SK-N-SH (cell line): Measurements from ENCODE around the gene OR2V1. TPM values are rescaled to one million over a fixed set of nuclear protein-coding genes. Genes with fewer than 3 reads are reported as not detected.
A peak's percentile ranks its signal among the peaks of the same experiment; 100 is the strongest.

Experiments used
- CTCF ChIA-PET: fragments of 300-600, 350-600 bp; formaldehyde crosslinking; extraction: SDS; loops from one replicate; lab custom pipeline; 2021; lab: Yijun Ruan, JAX
- POLR2A ChIA-PET: fragments of 350-600 bp; sonication (Branson Sonifier 250); formaldehyde crosslinking; extraction: SDS; loops from one replicate; lab custom pipeline; 2020; ENCODE audit warnings: antibody characterized with exemption, inconsistent platforms; lab: Yijun Ruan, JAX
- DNase-seq: peaks from one replicate; pipeline ENCODE4 v3.0.0; 2012
- H2AFZ ChIP-seq: fragments of 200-600 bp; sonication (generic); 2 replicates; pipeline ENCODE4 v1.8.1; 2016; ENCODE audit warnings: antibody characterized with exemption, mild to moderate bottlenecking, low read depth
- H3F3A ChIP-seq: fragments of 200-600 bp; sonication (generic); replicated peaks from 2 replicates; pipeline ENCODE3; 2016; ENCODE audit warnings: antibody characterized with exemption, mild to moderate bottlenecking; ENCODE audit not compliant: insufficient read depth
- H3K27ac ChIP-seq, 2 experiments: fragments of 200-500 bp in 1 of 2; fragments of 200-600 bp in 1 of 2; sonication (Bioruptor generic) in 1 of 2; sonication (generic), shearing (Covaris generic) in 1 of 2; 2 replicates each; pipeline versions ENCODE4 v1.5.1 to v1.6.1; 2014 to 2016; ENCODE audit warnings: low read depth in 2 of 2, inconsistent platforms in 1 of 2, low read length in 1 of 2, mild to moderate bottlenecking in 1 of 2, mixed read lengths in 1 of 2
- H3K27me3 ChIP-seq: fragments of 200-600 bp; sonication (generic), shearing (Covaris generic); 2 replicates; pipeline ENCODE4 v1.6.1; 2016; ENCODE audit warnings: mixed run types; ENCODE audit not compliant: insufficient read depth
- H3K36me3 ChIP-seq, 2 experiments: fragments of 200-500 bp in 1 of 2; fragments of 200-600 bp in 1 of 2; sonication (Bioruptor generic) in 1 of 2; sonication (generic) in 1 of 2; replicated peaks in 1 of 2; 2 replicates each; pipeline versions ENCODE3 to v1.5.1; 2014 to 2016; ENCODE audit warnings: low read length in 1 of 2, mild to moderate bottlenecking in 1 of 2; ENCODE audit not compliant: insufficient read depth in 2 of 2, control insufficient read depth in 1 of 2
- H3K4me1 ChIP-seq, 2 experiments: fragments of 200-500 bp in 1 of 2; fragments of 200-600 bp in 1 of 2; sonication (Bioruptor generic) in 1 of 2; sonication (generic), shearing (Covaris generic) in 1 of 2; 2 replicates each; pipeline versions ENCODE4 v1.5.1 to v1.6.1; 2014 to 2016; ENCODE audit warnings: low read depth in 1 of 2, low read length in 1 of 2, mixed run types in 1 of 2; ENCODE audit not compliant: insufficient read depth in 2 of 2, control insufficient read depth in 1 of 2
- H3K4me2 ChIP-seq: fragments of 200-600 bp; sonication (generic), shearing (Covaris generic); 2 replicates; pipeline ENCODE4 v1.6.1; 2017; ENCODE audit warnings: mixed run types
- H3K4me3 ChIP-seq, 2 experiments: fragments of 200-500 bp in 1 of 2; fragments of 200-600 bp in 1 of 2; sonication (Bioruptor generic) in 1 of 2; sonication (generic), shearing (Covaris generic) in 1 of 2; 2 replicates each; pipeline versions ENCODE4 v1.5.1 to v1.8.1; 2014 to 2016; ENCODE audit warnings: low read depth in 2 of 2, inconsistent platforms in 1 of 2, low read length in 1 of 2, mild to moderate bottlenecking in 1 of 2, mixed read lengths in 1 of 2, moderate library complexity in 1 of 2
- H3K79me2 ChIP-seq: fragments of 200-600 bp; sonication (generic); 2 replicates; pipeline ENCODE4 v1.8.1; 2017; ENCODE audit warnings: mild to moderate bottlenecking; ENCODE audit not compliant: insufficient read depth
- H3K9ac ChIP-seq: fragments of 200-600 bp; sonication (generic); 2 replicates; pipeline ENCODE4 v1.6.1; 2017; ENCODE audit warnings: mixed run types
- H3K9me2 ChIP-seq: fragments of 200-600 bp; sonication (generic); 2 replicates; pipeline ENCODE4 v1.6.1; 2017; ENCODE audit warnings: mixed run types
- H3K9me3 ChIP-seq: fragments of 200-600 bp; sonication (generic); 2 replicates; pipeline ENCODE4 v1.6.1; 2017; ENCODE audit warnings: mixed run types, mild to moderate bottlenecking, moderate library complexity
- H4K20me1 ChIP-seq: fragments of 200-600 bp; sonication (generic); 2 replicates; pipeline ENCODE4 v1.6.1; 2017; ENCODE audit warnings: mild to moderate bottlenecking, mixed run types; ENCODE audit not compliant: insufficient read depth
- FOXM1 ChIP-seq: IDR thresholded peaks from 2 replicates; pipeline ENCODE4 v1.4.0; 2012; ENCODE audit warnings: low read depth, mild to moderate bottlenecking
- GATA2 ChIP-seq: sonication (generic); formaldehyde crosslinking; IDR thresholded peaks from 2 replicates; pipeline ENCODE4 v1.5.0; 2020; ENCODE audit warnings: mild to moderate bottlenecking, missing genetic modification reagents
- JUND ChIP-seq: IDR thresholded peaks from 2 replicates; pipeline ENCODE4 v1.4.0; 2012
- MEF2A ChIP-seq: IDR thresholded peaks from 2 replicates; pipeline ENCODE4 v1.4.0; 2012; ENCODE audit warnings: low read depth, borderline replicate concordance
- RCOR1 ChIP-seq: fragments of 150-350 bp; IDR thresholded peaks from 2 replicates; pipeline ENCODE4 v1.6.1; 2017; ENCODE audit warnings: antibody characterized with exemption, low read length
- RFX5 ChIP-seq: IDR thresholded peaks from 2 replicates; pipeline ENCODE4 v1.6.1; 2012; ENCODE audit warnings: mild to moderate bottlenecking, improper control_type of control experiment, low read length
- SIN3A ChIP-seq: IDR thresholded peaks from 2 replicates; pipeline ENCODE4 v1.6.1; 2012; ENCODE audit warnings: low read depth, mild to moderate bottlenecking, low read length, moderate library complexity, borderline replicate concordance
- TCF12 ChIP-seq: IDR thresholded peaks from 2 replicates; pipeline ENCODE4 v1.4.0; 2012
- TEAD4 ChIP-seq: IDR thresholded peaks from 2 replicates; pipeline ENCODE4 v1.4.0; 2012; ENCODE audit warnings: mild to moderate bottlenecking, borderline replicate concordance; ENCODE audit not compliant: insufficient read depth
- YY1 ChIP-seq: IDR thresholded peaks from 2 replicates; pipeline ENCODE4 v1.4.0; 2012; ENCODE audit warnings: low read depth, mild to moderate bottlenecking
- WGBS: methylation state at CpG from one replicate; pipeline ENCODE4 v1.1.6; 2017; ENCODE audit warnings: low lambda C conversion rate; 5-methylcytosine and 5-hydroxymethylcytosine counted together
- polyA plus RNA-seq, 3 experiments: library from polyadenylated mRNA; depleted of rRNA; stranded (reverse); fragments of >200 nt; gene quantifications; 2 replicates each; pipeline ENCODE4 v1.2.3, GENCODE V29; 2012
- TF ChIP-seq, protein P1 (sequence below): fragments of 200-600 bp; sonication (generic); IDR thresholded peaks from 2 replicates; pipeline ENCODE4 v1.6.1; 2017; ENCODE audit warnings: antibody characterized with exemption, mild to moderate bottlenecking, moderate library complexity
- TF ChIP-seq, protein P2 (sequence below): IDR thresholded peaks from 2 replicates; pipeline ENCODE4 v1.4.0; 2012; ENCODE audit warnings: low read depth, borderline replicate concordance
- TF ChIP-seq, protein P3 (sequence below): IDR thresholded peaks from 2 replicates; pipeline ENCODE4 v1.4.0; 2012; ENCODE audit warnings: low read depth
- TF ChIP-seq, protein P4 (sequence below): fragments of 150-350 bp; IDR thresholded peaks from 2 replicates; pipeline ENCODE4 v1.6.1; 2017; ENCODE audit warnings: antibody characterized with exemption, low read length, low read depth, borderline replicate concordance

The OR2V1 gene
- polyA plus RNA-seq, 1 of the 3 experiments (the other 2 are of a cell fraction) = not detected

DNA sequence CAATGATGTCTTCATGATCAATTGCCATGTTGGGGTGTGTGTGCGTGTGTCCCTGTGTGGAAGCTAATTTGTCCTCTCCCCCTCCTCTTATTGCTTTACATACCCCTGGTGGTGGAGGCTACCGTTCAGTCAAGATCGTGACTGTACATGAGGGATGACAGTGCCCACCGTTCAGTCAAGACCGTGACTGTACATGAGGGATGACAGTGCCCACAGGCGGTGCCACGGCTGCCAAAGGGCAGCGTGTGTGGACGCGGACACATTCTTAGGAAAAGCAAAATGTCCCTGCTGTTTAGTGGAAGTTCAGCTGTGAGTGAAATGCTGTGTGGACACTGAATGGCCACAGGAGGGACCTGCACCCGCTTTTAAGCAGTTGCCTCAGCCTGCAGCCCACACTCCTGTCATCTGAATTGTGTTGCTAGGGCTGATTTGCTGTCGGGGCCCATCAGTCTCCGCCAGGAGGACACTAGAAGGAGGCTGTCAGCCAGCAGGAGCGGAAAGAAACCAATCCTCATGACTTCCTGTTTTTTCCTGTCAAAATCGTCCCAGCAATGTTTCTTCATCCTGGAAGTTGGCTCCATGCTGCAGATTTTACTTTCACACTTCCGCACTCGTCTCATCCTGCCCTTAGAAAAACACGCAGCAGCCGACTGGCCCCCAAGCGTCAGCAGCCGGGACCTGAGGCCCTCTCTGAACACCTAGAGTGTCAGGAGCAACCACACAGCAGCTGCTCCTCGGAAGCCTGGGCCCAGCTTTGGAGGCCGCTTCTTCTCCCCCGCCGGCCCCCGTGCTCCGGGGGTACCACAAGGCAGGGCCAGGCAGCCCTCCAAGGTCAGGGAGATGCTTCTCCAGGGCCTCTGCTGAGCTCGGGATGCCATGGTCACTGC is 9.1 kb downstream of the OR2V1 start:
- H4K20me1 ChIP-seq = no peaks in the 10 kb centered on the region
- H3K79me2 ChIP-seq = no peaks in the 10 kb centered on the region
- no peaks in the 10 kb centered on the region for H3K4me1 ChIP-seq
- DNase-seq = peak; percentile 30
- no peak overlapping the region; the same call in 1 of the 2 replicates for H2AFZ ChIP-seq
- ChIA-PET CTCF (no interaction called here), POLR2A (no interaction called here)
- H3K9me3 ChIP-seq = no peaks in the 10 kb centered on the region
- H3K36me3 ChIP-seq = no peaks in the 10 kb centered on the region
- H3F3A ChIP-seq = no peaks in the 10 kb centered on the region
- H3K4me3 ChIP-seq = no peak overlapping the region; a peak in 1 of 4 replicates
- no peaks in the 10 kb centered on the region for H3K9me2 ChIP-seq
- WGBS = 29% methylated on average over 22 of the region's 28 CpGs
- H3K27ac ChIP-seq = no peak overlapping the region
- no peak overlapping the region for H3K4me2 ChIP-seq
- H3K9ac ChIP-seq = no peak overlapping the region
- peaks cover 78% of the 10 kb centered on the region for H3K27me3 ChIP-seq
- TF ChIP-seq, protein P1, sequence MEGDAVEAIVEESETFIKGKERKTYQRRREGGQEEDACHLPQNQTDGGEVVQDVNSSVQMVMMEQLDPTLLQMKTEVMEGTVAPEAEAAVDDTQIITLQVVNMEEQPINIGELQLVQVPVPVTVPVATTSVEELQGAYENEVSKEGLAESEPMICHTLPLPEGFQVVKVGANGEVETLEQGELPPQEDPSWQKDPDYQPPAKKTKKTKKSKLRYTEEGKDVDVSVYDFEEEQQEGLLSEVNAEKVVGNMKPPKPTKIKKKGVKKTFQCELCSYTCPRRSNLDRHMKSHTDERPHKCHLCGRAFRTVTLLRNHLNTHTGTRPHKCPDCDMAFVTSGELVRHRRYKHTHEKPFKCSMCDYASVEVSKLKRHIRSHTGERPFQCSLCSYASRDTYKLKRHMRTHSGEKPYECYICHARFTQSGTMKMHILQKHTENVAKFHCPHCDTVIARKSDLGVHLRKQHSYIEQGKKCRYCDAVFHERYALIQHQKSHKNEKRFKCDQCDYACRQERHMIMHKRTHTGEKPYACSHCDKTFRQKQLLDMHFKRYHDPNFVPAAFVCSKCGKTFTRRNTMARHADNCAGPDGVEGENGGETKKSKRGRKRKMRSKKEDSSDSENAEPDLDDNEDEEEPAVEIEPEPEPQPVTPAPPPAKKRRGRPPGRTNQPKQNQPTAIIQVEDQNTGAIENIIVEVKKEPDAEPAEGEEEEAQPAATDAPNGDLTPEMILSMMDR = peak; percentile 15; the same call in 1 of the 2 replicates
- TF ChIP-seq, protein P2, sequence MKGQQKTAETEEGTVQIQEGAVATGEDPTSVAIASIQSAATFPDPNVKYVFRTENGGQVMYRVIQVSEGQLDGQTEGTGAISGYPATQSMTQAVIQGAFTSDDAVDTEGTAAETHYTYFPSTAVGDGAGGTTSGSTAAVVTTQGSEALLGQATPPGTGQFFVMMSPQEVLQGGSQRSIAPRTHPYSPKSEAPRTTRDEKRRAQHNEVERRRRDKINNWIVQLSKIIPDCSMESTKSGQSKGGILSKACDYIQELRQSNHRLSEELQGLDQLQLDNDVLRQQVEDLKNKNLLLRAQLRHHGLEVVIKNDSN = no peak

DNA sequence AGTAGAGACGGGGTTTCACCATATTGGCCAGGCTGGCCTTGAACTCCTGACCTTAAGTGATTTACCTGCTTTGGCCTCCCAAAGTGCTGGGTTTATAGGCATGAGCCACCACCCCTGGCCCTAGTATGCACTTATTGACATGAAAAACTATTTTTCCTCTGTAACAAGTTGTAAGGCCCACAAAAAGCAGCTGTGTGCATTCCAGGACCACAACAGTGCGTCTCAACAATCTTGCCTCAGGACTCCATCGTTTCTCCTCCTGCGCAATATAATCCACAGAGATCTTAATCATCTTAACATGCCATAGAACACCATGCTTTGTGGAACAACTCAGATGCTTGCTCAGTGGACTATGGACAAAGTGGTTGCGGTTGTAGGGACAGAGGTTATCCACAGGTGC is 10.2 kb downstream of the OR2V1 start:
- Histone ChIP-seq H3K4me2 (no peak overlapping the region), H3K27ac (no peak overlapping the region), H2AFZ (no peak overlapping the region), H3K9ac (no peak overlapping the region), H3K9me2 (no peaks in the 10 kb centered on the region), H4K20me1 (no peaks in the 10 kb centered on the region), H3K79me2 (no peaks in the 10 kb centered on the region), H3F3A (peaks cover 2% of the 10 kb centered on the region), H3K9me3 (no peaks in the 10 kb centered on the region), H3K36me3 (no peaks in the 10 kb centered on the region), H3K4me1 (no peaks in the 10 kb centered on the region), H3K27me3 (peaks cover 77% of the 10 kb centered on the region), H3K4me3 (no peak overlapping the region)
- ChIA-PET POLR2A (no interaction called here), CTCF (no interaction called here)
- no peak for DNase-seq
- WGBS = 30% methylated on average over 5 of the region's 5 CpGs
- TF ChIP-seq GATA2 (no peak), YY1 (no peak), MEF2A (no peak), JUND (no peak), FOXM1 (no peak), RFX5 (no peak), RCOR1 (no peak), TEAD4 (no peak), SIN3A (no peak), TCF12 (no peak)
- TF ChIP-seq, protein P2 = no peak
- TF ChIP-seq, protein P3, sequence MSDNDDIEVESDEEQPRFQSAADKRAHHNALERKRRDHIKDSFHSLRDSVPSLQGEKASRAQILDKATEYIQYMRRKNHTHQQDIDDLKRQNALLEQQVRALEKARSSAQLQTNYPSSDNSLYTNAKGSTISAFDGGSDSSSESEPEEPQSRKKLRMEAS = no peak
- TF ChIP-seq, protein P4, sequence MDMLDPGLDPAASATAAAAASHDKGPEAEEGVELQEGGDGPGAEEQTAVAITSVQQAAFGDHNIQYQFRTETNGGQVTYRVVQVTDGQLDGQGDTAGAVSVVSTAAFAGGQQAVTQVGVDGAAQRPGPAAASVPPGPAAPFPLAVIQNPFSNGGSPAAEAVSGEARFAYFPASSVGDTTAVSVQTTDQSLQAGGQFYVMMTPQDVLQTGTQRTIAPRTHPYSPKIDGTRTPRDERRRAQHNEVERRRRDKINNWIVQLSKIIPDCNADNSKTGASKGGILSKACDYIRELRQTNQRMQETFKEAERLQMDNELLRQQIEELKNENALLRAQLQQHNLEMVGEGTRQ = no peak
- TF ChIP-seq, protein P1 = no peak
